SK-MEL-5 (cell line): ENCODE data around the gene RYR3. TPM values are rescaled to one million over a fixed set of nuclear protein-coding genes. Genes with fewer than 3 reads are reported as not detected.

Experiments
- DNase-seq: peaks from one replicate; pipeline ENCODE4 v3.0.0-alpha.2; 2016; ENCODE audit warnings: low read depth, low spot score
- in situ Hi-C: cut with HindIII; loops from 2 replicates; pipeline ENCODE4 v1.10.0; 2016; ENCODE audit warnings: low sequenced_read_pairs, high pct_unique_total_duplicates, low pct_unique_long_range_greater_than_20kb
- total RNA-seq: library from RNA; depleted of rRNA; stranded (reverse); fragments of >200 nt; shearing (Covaris generic); gene quantifications from 2 replicates; pipeline ENCODE4 v1.2.3, GENCODE V29; 2014

The RYR3 gene
- total RNA-seq, 1 experiment from 2014 or later, result 0.16 TPM

DNA sequence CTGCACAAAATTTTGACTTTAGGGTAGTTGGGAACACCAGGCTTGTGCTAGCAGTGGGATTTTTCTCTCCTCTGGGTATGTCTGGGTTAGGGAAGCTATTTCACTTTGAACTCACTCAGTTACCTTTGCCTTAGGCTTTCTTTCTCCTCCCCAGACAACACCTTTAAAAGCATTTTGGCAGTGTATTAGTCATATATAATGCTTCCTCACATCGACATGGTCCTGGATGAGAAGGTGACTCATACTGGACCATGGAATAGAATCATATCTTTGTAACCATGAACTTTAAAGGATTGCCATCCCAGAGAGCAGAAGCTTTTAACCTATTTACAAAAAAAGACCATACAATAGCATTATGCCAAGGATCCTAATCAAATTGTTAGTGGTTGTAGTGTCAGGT, 2.7 kb downstream of the RYR3 start:
- in situ Hi-C loops, result no loop called here
- peak; percentile 8 for DNase-seq

DNA sequence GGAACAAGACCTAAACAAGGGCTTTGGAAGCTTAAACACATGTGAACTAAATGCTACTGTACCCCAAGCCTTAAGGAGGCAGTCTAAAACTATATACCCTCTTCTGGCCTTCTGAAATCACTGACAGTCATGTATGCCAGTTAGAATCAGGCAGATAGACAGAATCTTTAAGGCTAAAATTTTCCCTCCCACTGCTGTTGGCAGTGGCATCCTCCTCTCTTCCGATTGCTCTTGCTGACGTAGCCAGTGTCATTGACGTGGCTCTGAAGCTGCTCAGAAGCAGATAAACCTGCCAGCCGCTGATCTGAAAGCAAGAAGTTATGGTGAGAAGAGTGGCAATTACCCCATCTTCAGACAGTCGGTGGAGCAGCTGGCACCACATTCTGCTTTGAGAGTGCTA, 3.3 kb downstream of the RYR3 start:
- no peak for DNase-seq
- in situ Hi-C loops, result no loop called here

GRCh38 chr15:33315044-33315443, 4.3 kb downstream of the RYR3 start:
- no peak for DNase-seq
- in situ Hi-C loops, result no loop called here

DNA sequence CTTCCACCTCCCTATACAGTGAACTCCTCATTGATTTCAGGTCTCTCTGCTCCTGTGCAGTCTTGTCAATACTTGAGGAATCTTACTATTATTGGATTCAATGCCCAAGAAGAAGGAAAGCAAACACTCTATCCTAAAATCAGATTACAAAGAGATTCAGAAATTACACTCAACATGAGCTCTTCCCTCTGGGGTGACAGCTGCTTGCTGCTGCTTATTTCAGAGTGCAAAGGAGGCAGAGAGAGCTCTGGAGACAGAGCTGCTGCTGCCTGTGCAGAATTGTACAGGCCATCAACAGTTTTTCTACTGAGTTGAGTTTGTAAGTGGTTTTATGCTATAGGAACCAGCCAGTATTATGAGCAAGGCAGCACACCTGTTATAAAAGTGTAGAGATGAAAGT, 7.1 kb downstream of the RYR3 start:
- in situ Hi-C loops, result no loop called here
- no peak for DNase-seq

DNA sequence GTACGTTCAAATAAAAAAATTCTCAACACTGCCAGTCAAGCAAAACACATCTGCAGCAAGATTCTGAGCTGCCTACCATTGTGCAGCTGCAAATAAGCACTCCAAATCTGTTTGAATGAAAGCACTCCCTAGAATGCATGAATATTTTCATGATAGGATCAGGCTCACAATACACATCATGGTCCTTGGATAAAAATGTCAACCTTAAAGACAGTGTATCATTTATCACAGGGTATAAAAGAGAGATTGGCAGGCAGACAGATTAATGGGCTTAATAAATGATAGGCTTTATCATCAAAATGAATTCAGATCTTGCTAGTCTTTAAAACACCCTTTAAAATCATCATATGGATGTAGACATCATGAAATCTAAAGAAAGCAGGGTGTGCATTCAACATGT, 9.2 kb downstream of the RYR3 start:
- in situ Hi-C loops, result no loop called here
- no peak for DNase-seq

DNA sequence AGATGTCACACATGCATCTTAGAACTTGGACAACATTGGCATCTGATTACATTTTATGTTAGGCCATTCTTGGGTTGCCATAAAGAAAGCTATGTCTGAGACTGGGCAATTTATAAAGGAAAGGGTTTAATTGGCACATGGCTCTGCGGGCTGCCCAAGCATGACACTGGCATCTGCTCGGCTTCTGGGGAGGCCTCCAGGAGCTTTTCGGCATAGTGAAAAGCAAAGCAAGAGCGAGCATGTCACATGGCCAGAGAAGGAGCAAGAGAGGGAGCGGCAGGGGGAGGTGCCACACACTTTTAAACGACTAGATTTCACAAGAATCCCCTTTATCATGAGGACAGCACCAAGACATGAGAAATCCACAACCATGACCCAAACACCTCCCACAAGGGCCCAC, 11.3 kb downstream of the RYR3 start:
- in situ Hi-C loops, result no loop called here
- DNase-seq, result no peak

DNA sequence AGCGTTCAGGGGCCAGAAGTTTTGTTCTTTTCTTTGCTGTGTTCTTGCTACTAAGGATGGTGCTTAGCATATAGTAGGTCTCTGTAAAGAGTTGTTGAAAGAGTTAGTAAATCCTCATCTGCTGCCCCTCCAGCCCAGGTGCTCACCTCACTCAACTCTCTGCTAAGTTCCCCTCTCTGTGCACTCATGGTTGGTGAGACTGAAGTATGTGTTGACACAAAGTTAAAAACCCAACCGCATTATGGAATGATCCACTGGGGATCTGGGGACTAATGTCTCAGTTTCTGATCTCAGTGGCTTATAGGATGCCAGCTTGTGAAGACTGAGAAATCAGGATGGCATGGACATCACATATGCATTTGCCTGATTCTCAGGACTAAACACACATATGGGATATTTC, 13.8 kb downstream of the RYR3 start:
- in situ Hi-C loops, result no loop called here
- no peak for DNase-seq

DNA sequence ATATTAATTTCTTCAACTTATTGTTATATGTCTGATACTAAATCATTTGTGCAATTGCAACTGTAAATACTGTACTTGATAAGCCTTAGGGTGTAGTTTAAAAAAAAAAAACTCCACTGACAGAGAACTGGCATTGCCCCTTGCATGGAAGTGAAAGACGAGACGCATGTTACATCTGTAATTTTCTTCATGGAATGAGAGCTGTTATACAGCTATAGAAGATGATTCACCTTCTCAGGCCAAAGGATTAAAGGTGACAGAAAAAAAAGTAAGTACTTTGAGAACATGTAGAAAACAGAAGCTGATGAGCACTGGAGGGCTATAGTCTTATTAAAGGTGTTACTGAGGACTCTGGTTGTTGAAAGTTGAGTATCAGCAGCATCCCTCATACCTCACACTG, 16.1 kb downstream of the RYR3 start:
- in situ Hi-C loops, result no loop called here
- DNase-seq, result no peak

- no peak for DNase-seq
- in situ Hi-C loops, result no loop called here
These were observed 17.3 kb downstream of the RYR3 start for GRCh38 chr15:33328106-33328505.

GRCh38 chr15:33329457-33329856, 18.7 kb downstream of the RYR3 start:
- DNase-seq, result no peak
- in situ Hi-C loops, result no loop called here

GRCh38 chr15:33330931-33331330, 20.2 kb downstream of the RYR3 start:
- no peak for DNase-seq

GRCh38 chr15:33341953-33342352, 31.2 kb downstream of the RYR3 start:
- in situ Hi-C loops, result no loop called here
- DNase-seq, result no peak

More at GRCh38 chr15:33330931-33331330, 20.2 kb downstream of the RYR3 start:
- in situ Hi-C loops, result no loop called here

DNA sequence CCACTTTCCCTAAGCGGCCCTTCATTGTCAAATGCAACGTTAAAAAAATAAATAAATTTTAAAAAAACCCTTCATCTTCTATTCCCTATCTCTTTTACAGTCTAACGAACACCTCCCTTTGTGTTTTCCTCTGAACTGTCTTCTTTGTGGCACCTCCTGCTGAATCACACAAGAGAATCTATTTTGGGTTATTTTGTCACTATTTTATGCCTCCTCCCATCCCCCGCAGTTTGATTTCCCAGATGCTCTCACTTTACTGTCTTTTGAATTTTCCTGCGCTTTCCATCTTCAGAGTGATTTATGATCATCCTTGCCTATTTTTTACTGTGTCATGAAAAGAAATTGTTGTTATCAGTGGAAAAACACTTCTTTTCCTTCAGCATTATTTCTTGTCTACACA, 32.5 kb downstream of the RYR3 start:
- no peak for DNase-seq
- in situ Hi-C loops, result no loop called here

DNA sequence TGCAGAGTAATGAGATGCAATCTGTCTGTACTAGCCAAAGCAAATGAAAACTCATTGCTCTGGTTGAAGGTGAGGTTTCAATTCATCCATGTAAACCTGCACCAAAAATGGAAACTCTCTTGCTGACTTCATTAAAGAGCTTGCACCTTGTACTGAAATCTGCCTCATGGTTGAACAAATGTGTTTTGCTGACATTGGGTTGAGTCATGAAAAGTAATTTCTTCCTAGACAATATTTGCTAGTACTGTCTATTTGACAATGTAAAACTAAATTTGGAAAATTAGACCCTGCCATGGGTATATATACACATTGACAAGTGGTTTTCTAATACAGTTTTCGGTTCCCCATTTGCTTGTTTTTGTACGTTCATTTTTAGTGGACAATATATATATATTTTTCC, 33.3 kb downstream of the RYR3 start:
- in situ Hi-C loops, result no loop called here
- no peak for DNase-seq

GRCh38 chr15:33344530-33344929, 33.8 kb downstream of the RYR3 start:
- in situ Hi-C loops, result no loop called here
- no peak for DNase-seq

GRCh38 chr15:33354411-33354810, 43.6 kb downstream of the RYR3 start:
- in situ Hi-C loops, result no loop called here

DNA sequence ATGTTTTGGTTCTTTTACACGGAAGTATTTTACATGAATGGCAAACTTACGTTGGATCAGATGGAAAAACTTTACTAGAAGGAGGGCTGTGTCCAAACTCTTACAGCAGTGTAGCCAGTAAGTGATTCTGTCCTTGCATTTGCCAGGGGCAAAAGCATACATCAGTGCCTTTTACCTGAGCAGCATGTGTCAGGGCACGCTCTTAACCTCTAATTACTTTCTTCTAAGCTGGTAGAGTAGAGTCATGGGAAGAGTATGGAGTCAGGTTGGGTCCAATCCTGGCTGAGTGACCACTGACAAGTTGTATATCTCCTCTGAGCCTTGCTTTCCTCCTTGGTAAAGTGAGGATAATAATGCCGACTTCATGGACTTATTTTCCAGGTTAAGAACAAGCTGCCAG, 47.1 kb downstream of the RYR3 start:
- in situ Hi-C loops, result no loop called here
- no peak for DNase-seq

More at GRCh38 chr15:33354411-33354810, 43.6 kb downstream of the RYR3 start:
- no peak for DNase-seq

DNA sequence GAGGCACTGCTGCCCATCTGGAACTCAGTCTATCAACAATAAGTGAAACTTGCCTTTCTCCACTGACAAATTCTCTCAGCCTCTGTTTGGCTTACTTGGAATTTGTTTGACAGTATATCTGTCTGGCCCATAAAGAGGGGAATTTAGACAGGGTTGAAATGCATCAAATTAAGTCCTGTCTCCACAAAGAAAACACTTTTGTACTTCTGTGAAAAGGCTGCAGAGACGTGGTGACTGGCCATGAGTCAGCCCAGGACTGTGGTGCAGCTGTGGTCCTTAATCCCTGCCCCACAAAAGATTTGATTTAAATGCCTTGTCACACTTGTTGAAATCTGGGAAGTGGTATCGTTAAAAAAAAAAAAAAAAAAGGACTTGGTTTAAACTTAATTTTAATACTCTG, 47.5 kb downstream of the RYR3 start:
- in situ Hi-C loops, result no loop called here
- peak; percentile 30 for DNase-seq

DNA sequence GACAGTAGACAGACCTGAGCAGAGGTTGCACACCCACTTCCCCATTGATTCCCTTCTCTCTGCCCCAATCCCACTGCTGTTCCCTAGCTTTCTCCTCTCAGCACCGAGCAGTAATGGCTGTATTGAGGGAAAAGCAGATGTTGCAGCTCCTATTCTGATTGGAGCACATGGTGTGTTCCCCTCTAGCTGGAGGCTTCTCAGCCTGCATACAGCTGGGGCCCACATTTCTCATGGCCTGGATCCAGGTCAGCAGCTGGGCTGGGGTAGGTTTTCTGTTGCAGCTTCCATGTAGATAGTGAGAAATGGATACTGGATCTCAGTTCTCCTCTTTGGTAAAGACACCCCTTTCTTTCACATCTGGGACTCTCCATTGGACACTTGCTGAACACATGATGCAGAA, 50.1 kb downstream of the RYR3 start:
- in situ Hi-C loops, result no loop called here
- no peak for DNase-seq

GRCh38 chr15:33369941-33370622, 59.3 kb downstream of the RYR3 start:
- in situ Hi-C loops, result no loop called here
- no peak for DNase-seq
